Kidney glomerular epithelial cell (primary cell): ENCODE measurements around the gene DRGX.

Source experiments
- DNase-seq: peaks from one replicate; lab custom pipeline; 2025; lab: John Stamatoyannopoulos, UW

Gene DRGX

DNA sequence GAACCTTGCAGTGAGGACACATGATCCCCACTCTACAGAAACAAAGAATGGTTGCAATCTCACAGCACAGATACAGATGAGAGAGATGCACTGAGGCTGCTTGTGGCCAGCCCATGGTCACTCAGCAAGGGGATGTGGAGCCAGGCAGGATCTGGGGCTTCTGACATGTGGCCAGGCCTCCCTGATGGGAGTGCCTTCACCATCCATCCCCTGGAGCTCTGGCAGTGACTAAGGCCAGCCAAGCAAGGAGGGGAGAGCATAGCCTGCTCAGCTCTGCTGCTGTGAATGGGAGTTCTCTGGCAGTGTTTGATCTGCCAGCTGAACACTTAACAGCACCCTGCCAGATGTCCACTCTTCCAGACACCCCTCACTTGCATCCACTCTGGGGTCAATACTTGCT is 77.1 kb downstream of the DRGX start:
- no peak for DNase-seq

- no peak for DNase-seq
Observed at GRCh38 chr10:49318028-49318427, 77.9 kb downstream of the DRGX start.

- DNase-seq: no peak
Observed at GRCh38 chr10:49314806-49315205, 81.1 kb downstream of the DRGX start.
